Lung (tissue), 12 donors: ENCODE data around the gene SHFL. TPM values are rescaled to one million over a fixed set of nuclear protein-coding genes. Genes with fewer than 3 reads are reported as not detected.

Experiments
- ATAC-seq: fragments of 200-7000 bp; cut with Tn5 transposase; one replicate; pipeline ENCODE4 v1.9.1; 2020; ENCODE audit warnings: moderate number of reproducible peaks; ENCODE audit not compliant: insufficient read depth, low FRiP score
- DNase-seq, 3 donors: peaks; one replicate each; pipeline ENCODE4 v3.0.0-alpha.2; 2013 to 2017
- H3K27ac ChIP-seq, 2 donors: one replicate each; pipeline ENCODE4 v1.5.1; 2013; ENCODE audit warnings: mild to moderate bottlenecking in 2 of 2, moderate library complexity in 2 of 2, control low read depth in 1 of 2, inconsistent platforms in 1 of 2, low read depth in 1 of 2, low read length in 1 of 2
- H3K27me3 ChIP-seq, 3 donors: one replicate each; pipeline ENCODE4 v1.5.1; 2013; ENCODE audit warnings: low read length in 2 of 3; ENCODE audit not compliant: control insufficient read depth in 3 of 3, insufficient read depth in 3 of 3
- H3K36me3 ChIP-seq, 4 donors: one replicate each; pipeline ENCODE4 v1.5.1; 2013; ENCODE audit warnings: low read length in 4 of 4, mild to moderate bottlenecking in 1 of 4, moderate library complexity in 1 of 4; ENCODE audit not compliant: control insufficient read depth in 4 of 4, insufficient read depth in 4 of 4
- H3K4me1 ChIP-seq, 5 donors: one replicate each; pipeline ENCODE4 v1.5.1; 2013; ENCODE audit warnings: low read length in 5 of 5, mild to moderate bottlenecking in 2 of 5, moderate library complexity in 1 of 5; ENCODE audit not compliant: control insufficient read depth in 5 of 5, insufficient read depth in 5 of 5
- H3K4me3 ChIP-seq: one replicate; pipeline ENCODE4 v1.5.1; 2013; ENCODE audit warnings: mild to moderate bottlenecking, control low read depth, moderate library complexity
- H3K9ac ChIP-seq, 2 donors: one replicate each; pipeline ENCODE4 v1.5.1; 2013; ENCODE audit warnings: low read length in 2 of 2, control low read depth in 1 of 2; ENCODE audit not compliant: insufficient read depth in 1 of 2
- H3K9me3 ChIP-seq, 4 donors: one replicate each; pipeline ENCODE4 v1.5.1; 2013; ENCODE audit warnings: low read length in 3 of 4, mild to moderate bottlenecking in 1 of 4, moderate library complexity in 1 of 4; ENCODE audit not compliant: control insufficient read depth in 4 of 4, insufficient read depth in 3 of 4
- WGBS, 2 donors: extraction: QIAGEN DNeasy Blood & Tissue Kit; methylation state at CpG; one replicate each; pipeline ENCODE4 v1.1.7; 2013; 5-methylcytosine and 5-hydroxymethylcytosine counted together
- polyA plus RNA-seq, 2 donors: library from polyadenylated mRNA; stranded (reverse); fragments of 200-250 nt; gene quantifications; one replicate each; pipeline ENCODE4 v1.2.1, GENCODE V29; 2013
- total RNA-seq, 2 donors: library from RNA; depleted of rRNA in 1 of 2; stranded (reverse); fragments of >200 nt in 1 of 2; gene quantifications; one replicate each; pipeline ENCODE4 v1.2.1, GENCODE V29; 2014 to 2021
- TF ChIP-seq, protein P1 (sequence below): IDR thresholded peaks from 2 replicates; pipeline ENCODE4 v1.5.1; 2012; ENCODE audit warnings: mild to moderate bottlenecking; ENCODE audit errors: control extremely low read depth, extremely low read depth
- donor health status: control.
- donor health status: control.
- donor health status: Bipolar disorder and iron deficiency.
- donor health status: healthy.
- donor health status: DM: yes; HTN: yes; CAD: no.

SHFL gene
- total and polyA plus RNA-seq, 4 donors: 21.2 to 43.5 (median 33.3) TPM

DNA sequence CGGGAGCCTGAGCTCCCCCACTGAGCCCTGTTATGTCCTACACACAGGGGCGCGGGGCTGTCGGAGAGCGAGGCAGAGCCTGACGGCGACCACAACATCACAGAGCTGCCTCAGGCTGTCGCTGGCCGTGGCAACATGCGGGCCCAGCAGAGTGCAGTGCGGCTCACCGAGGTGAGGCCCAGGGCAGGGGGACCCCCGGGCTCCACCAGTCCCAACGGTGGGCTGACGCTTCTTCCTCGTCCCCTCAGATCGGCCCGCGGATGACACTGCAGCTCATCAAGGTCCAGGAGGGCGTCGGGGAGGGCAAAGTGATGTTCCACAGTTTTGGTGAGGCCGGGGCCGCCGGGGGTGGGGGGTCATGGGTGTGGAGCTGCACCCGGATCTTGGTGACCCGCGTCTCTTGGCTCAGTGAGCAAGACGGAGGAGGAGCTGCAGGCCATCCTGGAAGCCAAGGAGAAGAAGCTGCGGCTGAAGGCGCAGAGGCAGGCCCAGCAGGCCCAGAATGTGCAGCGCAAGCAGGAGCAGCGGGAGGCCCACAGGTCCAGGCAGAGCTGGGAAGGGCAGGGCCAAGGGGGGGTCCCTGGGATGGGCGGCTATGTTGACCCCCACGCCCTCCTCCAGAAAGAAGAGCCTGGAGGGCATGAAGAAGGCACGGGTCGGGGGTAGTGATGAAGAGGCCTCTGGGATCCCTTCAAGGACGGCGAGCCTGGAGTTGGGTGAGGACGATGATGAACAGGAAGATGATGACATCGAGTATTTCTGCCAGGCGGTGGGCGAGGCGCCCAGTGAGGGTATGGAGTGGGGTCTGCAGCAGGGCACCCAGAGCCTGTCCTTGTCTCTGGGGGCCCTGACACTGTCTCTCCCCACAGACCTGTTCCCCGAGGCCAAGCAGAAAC is 24.2 kb downstream of the SHFL start:
- TF ChIP-seq, protein P1, sequence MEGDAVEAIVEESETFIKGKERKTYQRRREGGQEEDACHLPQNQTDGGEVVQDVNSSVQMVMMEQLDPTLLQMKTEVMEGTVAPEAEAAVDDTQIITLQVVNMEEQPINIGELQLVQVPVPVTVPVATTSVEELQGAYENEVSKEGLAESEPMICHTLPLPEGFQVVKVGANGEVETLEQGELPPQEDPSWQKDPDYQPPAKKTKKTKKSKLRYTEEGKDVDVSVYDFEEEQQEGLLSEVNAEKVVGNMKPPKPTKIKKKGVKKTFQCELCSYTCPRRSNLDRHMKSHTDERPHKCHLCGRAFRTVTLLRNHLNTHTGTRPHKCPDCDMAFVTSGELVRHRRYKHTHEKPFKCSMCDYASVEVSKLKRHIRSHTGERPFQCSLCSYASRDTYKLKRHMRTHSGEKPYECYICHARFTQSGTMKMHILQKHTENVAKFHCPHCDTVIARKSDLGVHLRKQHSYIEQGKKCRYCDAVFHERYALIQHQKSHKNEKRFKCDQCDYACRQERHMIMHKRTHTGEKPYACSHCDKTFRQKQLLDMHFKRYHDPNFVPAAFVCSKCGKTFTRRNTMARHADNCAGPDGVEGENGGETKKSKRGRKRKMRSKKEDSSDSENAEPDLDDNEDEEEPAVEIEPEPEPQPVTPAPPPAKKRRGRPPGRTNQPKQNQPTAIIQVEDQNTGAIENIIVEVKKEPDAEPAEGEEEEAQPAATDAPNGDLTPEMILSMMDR: no peak
- no peak overlapping the region for H3K27ac ChIP-seq
- H3K9ac ChIP-seq: no peak overlapping the region
- peaks cover 11 to 53% (median 22%) of the 10 kb centered on the region in 4 donors for H3K36me3 ChIP-seq
- H3K27me3 ChIP-seq: no peaks in the 10 kb centered on the region
- 85 to 91% methylated on average over 43 to 44 of the region's 44 CpGs for WGBS, 2 donors
- ATAC-seq (no peak), DNase-seq (no peak)
- peaks cover 0 to 14% (median 5%) of the 10 kb centered on the region in 5 donors for H3K4me1 ChIP-seq
- no peak overlapping the region for H3K4me3 ChIP-seq
- no peaks in the 10 kb centered on the region for H3K9me3 ChIP-seq

DNA sequence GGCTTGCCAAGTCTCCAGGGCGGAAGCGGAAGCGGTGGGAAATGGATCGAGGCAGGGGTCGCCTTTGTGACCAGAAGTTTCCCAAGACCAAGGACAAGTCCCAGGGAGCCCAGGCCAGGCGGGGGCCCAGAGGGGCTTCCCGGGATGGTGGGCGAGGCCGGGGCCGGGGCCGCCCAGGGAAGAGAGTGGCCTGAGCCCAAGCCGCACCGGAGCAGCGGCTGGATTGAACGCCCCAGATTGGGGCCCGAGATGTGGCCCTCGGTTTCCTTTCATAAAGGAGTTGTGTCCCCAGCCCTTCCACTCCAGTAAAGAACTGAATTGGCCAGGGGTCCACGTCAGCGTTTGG is 24.8 kb downstream of the SHFL start:
- Histone ChIP-seq H3K4me3 (no peak overlapping the region), H3K9me3 (no peaks in the 10 kb centered on the region), H3K36me3 (peaks cover 11 to 60% (median 22%) of the 10 kb centered on the region in 4 donors), H3K27ac (no peak overlapping the region), H3K27me3 (no peaks in the 10 kb centered on the region), H3K9ac (no peak overlapping the region), H3K4me1 (peaks cover 0 to 8% (median 4%) of the 10 kb centered on the region in 5 donors)
- no peak for DNase-seq
- WGBS, 2 donors: 86 to 93% methylated on average over 19 of the region's 19 CpGs
- TF ChIP-seq, protein P1: no peak
- no peak for ATAC-seq

DNA sequence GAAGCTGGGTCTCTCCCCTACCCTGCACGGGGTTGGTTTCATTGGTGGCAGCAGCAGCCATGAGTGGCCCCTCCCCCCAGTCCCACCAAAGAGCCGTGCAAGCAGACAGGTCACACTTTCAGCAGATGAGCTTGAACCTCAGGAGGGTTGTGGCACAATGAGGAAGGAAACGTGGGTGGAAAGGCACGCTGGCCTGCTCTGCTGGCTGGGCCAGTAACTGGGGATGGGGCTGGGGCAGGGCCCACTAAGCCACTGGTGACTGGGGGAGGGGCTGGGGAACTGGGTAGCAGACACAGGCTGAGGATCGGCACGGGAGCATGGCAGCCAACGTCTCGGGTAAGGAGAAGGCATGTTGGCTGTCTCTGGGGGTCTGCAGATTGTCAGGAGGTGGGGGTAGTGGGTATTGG is 25.3 kb downstream of the SHFL start, which contains the start of gene P2RY11:
Gene P2RY11 (plus strand): TSS at position 289 of the 407 bp plus-strand sequence. CDS start 29 bp downstream, at position 318.
- Histone ChIP-seq H3K4me3 (no peak within 1 kb of the TSS), H3K9me3 (no peaks in the 10 kb centered on the region), H3K9ac (no peak within 1 kb of the TSS), H3K4me1 (peaks cover 0 to 8% (median 4%) of the 10 kb centered on the region in 5 donors), H3K36me3 (peaks cover 11 to 64% (median 23%) of the 10 kb centered on the region in 4 donors), H3K27ac (peak within 1 kb of the TSS in 1 of 2 donors; percentile 17), H3K27me3 (no peaks in the 10 kb centered on the region)
- TF ChIP-seq, protein P1: no peak
- DNase-seq (no peak), ATAC-seq (no peak)
- WGBS, 2 donors: 41 to 49% methylated on average over 8 of the region's 8 CpGs
